Calu3 (cell line): ENCODE data around the gene DBI. TPM values are rescaled to one million over a fixed set of nuclear protein-coding genes. Genes with fewer than 3 reads are reported as not detected.

Experiments used
- BruUV-seq: library from RNA; stranded (reverse); fragments of 400-500 nt; replicated peaks from 2 replicates; lab custom pipeline; 2021; lab: Mats Ljungman, UMichigan
- CTCF ChIA-PET: fragments of 300-600 bp; sonication (Branson Sonifier 250); formaldehyde crosslinking; loops from one replicate; lab custom pipeline; 2022; ENCODE audit warnings: antibody characterized with exemption; lab: Charles Lee
- DNase-seq: peaks from one replicate; pipeline ENCODE4 v3.0.0; 2022
- H3K27ac Mint-ChIP-seq: one replicate; pipeline ENCODE4 v1.8.0; 2022; ENCODE audit warnings: mixed read lengths; ENCODE audit not compliant: unreplicated experiment
- H3K27me3 Mint-ChIP-seq: one replicate; pipeline ENCODE4 v1.8.0; 2022; ENCODE audit warnings: mixed read lengths; ENCODE audit not compliant: unreplicated experiment
- H3K36me3 Mint-ChIP-seq: one replicate; pipeline ENCODE4 v1.8.0; 2022; ENCODE audit warnings: mild to moderate bottlenecking, moderate library complexity, mixed read lengths; ENCODE audit not compliant: insufficient read depth, unreplicated experiment
- H3K4me1 Mint-ChIP-seq: one replicate; pipeline ENCODE4 v1.8.0; 2022; ENCODE audit warnings: mild to moderate bottlenecking, low read depth, mixed read lengths; ENCODE audit not compliant: unreplicated experiment
- H3K4me3 Mint-ChIP-seq: one replicate; pipeline ENCODE4 v1.8.0; 2022; ENCODE audit warnings: mild to moderate bottlenecking, low read depth, moderate library complexity, mixed read lengths; ENCODE audit not compliant: unreplicated experiment
- H3K9me3 Mint-ChIP-seq: one replicate; pipeline ENCODE4 v1.8.0; 2022; ENCODE audit warnings: low read depth, mixed read lengths; ENCODE audit not compliant: unreplicated experiment
- CTCF ChIP-seq: fragments of 200-600 bp; IDR thresholded peaks from one replicate; pipeline ENCODE4 v1.8.0; 2022; ENCODE audit warnings: antibody characterized with exemption; ENCODE audit not compliant: unreplicated experiment
- intact Hi-C: fragments of 100-400 bp; cut with micrococcal nuclease; formaldehyde crosslinking; loops from one replicate; pipeline ENCODE4 v1.10.0; 2022; ENCODE audit not compliant: unreplicated experiment
- total RNA-seq: library from RNA; stranded (reverse); gene quantifications from 2 replicates; pipeline ENCODE4 v1.2.3, GENCODE V29; 2022

DBI gene
- total RNA-seq, 1 experiment from 2014 or later: 222 TPM

- H3K36me3 Mint-ChIP-seq: peaks cover 13% of the 10 kb centered on the region
- intact Hi-C loops: no loop called here
- H3K4me3 Mint-ChIP-seq: no peak overlapping the region
- H3K27me3 Mint-ChIP-seq: no peaks in the 10 kb centered on the region
- H3K9me3 Mint-ChIP-seq: no peaks in the 10 kb centered on the region
- CTCF ChIA-PET: no interaction called here
- no peak for DNase-seq
- H3K27ac Mint-ChIP-seq: no peak overlapping the region
- no peak for TF ChIP-seq CTCF
- no peaks in the 10 kb centered on the region for H3K4me1 Mint-ChIP-seq
- BruUV-seq: no TSS peak
Observed at GRCh38 chr2:119376810-119377209, 10.0 kb downstream of the DBI start.

GRCh38 chr2:119377294-119377992 is 10.7 kb downstream of the DBI start:
- H3K36me3 Mint-ChIP-seq: peaks cover 13% of the 10 kb centered on the region
- H3K27me3 Mint-ChIP-seq: no peaks in the 10 kb centered on the region
- no peak for TF ChIP-seq CTCF
- intact Hi-C loops: no loop called here
- BruUV-seq: no TSS peak
- DNase-seq: no peak
- no peak overlapping the region for H3K27ac Mint-ChIP-seq
- H3K9me3 Mint-ChIP-seq: no peaks in the 10 kb centered on the region
- H3K4me1 Mint-ChIP-seq: no peaks in the 10 kb centered on the region
- CTCF ChIA-PET: no interaction called here
- no peak overlapping the region for H3K4me3 Mint-ChIP-seq

GRCh38 chr2:119377993-119378345 is 11.2 kb downstream of the DBI start:
- H3K27me3 Mint-ChIP-seq: no peaks in the 10 kb centered on the region
- no peaks in the 10 kb centered on the region for H3K4me1 Mint-ChIP-seq
- TF ChIP-seq CTCF: no peak
- H3K36me3 Mint-ChIP-seq: peaks cover 7% of the 10 kb centered on the region
- no peaks in the 10 kb centered on the region for H3K9me3 Mint-ChIP-seq
- BruUV-seq: no TSS peak
- CTCF ChIA-PET: no interaction called here
- H3K27ac Mint-ChIP-seq: no peak overlapping the region
- intact Hi-C loops: no loop called here
- DNase-seq: no peak
- no peak overlapping the region for H3K4me3 Mint-ChIP-seq

- intact Hi-C loops: no loop called here
- Mint-ChIP-seq H3K27ac (no peak overlapping the region), H3K27me3 (no peaks in the 10 kb centered on the region), H3K4me3 (no peak overlapping the region), H3K36me3 (peaks cover 5% of the 10 kb centered on the region), H3K9me3 (no peaks in the 10 kb centered on the region), H3K4me1 (no peaks in the 10 kb centered on the region)
- CTCF ChIA-PET: no interaction called here
- DNase-seq: no peak
- TF ChIP-seq CTCF: no peak
- no TSS peak for BruUV-seq
Observed at GRCh38 chr2:119378566-119378965, 11.8 kb downstream of the DBI start.
